ENCODE data around the gene MTERF4.

- TF ChIP-seq CTCF (IDR thresholded peaks at IDR 0.05) = no peak
- TF ChIP-seq POLR2A (IDR thresholded peaks at IDR 0.05) = no peak
Measured at GRCh38 chr2:241067501-241068135, 34.5 kb downstream of the MTERF4 start.
